Fibroblast of villous mesenchyme (primary cell): Measurements from ENCODE around the gene CARMIL1. TPM values are rescaled to one million over a fixed set of nuclear protein-coding genes. Genes with fewer than 3 reads are reported as not detected.

ENCODE experiments used
- DNase-seq: peaks from one replicate; pipeline ENCODE4 v3.0.0-alpha.2; 2010; ENCODE audit warnings: low read depth
- H3K4me3 ChIP-seq: 2 replicates; pipeline ENCODE4 v1.5.1; 2011; ENCODE audit warnings: low read depth, mild to moderate bottlenecking, low read length
- CTCF ChIP-seq: IDR thresholded peaks from 2 replicates; pipeline ENCODE4 v1.5.1; 2012; ENCODE audit warnings: low read depth, mild to moderate bottlenecking, low read length; ENCODE audit not compliant: insufficient read depth
- total RNA-seq: library from RNA; depleted of rRNA; stranded (reverse); fragments of >200 nt; gene quantifications from 2 replicates; pipeline ENCODE4 v1.2.3, GENCODE V29; 2012

The CARMIL1 gene
- total RNA-seq, 1 donor = 11.2 TPM

DNA sequence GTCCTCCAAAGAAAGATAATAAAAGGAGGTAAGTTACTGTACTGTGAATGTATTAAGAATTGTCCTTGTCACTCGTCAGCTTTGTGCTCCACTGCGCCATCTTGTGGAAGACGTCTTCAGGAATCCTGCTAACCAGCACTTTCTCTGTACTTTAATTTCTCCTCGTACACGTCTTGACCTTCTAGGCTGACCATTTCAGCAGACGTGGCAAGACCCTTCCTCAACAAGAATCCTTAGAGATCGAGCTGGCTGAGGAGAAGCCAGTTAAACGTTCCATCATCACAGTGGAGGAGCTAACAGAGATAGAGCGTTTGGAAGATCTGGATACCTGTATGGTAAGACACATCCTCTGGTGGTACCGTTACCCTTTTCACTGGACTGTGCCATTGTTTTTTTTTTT lies 277.3 kb downstream of the CARMIL1 start:
- DNase-seq = peak; percentile 79
- TF ChIP-seq CTCF = peak; percentile 85
- H3K4me3 ChIP-seq = no peak overlapping the region

- no peak for TF ChIP-seq CTCF
- no peak for DNase-seq
- H3K4me3 ChIP-seq = no peak overlapping the region
These were observed 279.1 kb downstream of the CARMIL1 start for GRCh38 chr6:25558155-25558817.

DNA sequence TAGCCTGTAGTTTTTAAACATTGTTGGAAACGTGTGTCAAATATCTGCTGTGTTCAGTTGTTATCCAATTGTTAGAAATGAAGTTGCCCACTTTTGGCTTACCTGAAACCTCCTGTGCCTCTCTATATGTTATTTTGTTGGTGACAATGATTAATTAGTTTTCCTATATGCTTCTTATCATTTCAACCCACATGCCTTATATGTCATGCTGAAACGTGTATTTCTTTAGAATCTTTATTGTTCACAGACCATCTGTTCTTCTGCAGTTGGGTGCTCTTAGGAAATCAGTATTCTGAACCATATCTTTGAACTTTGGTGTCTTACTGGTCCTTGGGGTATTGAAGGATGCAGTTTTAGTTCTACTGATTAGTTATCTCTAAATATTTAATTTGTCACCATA lies 281.7 kb downstream of the CARMIL1 start:
- H3K4me3 ChIP-seq = no peak overlapping the region
- DNase-seq = no peak
- no peak for TF ChIP-seq CTCF

DNA sequence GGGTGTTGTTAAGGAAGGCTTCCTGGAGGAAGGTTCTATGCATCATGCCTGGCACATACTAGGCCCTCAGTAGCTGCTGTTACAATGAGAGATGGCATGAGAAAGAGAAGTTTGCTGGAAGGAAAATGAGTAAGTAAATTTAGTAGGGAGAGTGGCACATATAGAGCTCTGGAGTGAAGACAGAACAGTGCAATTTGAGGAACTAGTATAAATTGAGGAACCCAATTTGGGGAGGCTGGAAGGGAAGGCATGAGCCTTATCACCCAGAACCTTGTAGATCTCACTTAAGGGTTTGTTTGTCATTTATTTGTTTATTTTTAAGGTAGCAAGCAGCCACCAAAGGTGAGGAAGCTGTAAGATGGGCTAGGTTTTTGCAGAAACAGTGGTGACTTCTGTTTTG lies 285.8 kb downstream of the CARMIL1 start:
- no peak for TF ChIP-seq CTCF
- no peak overlapping the region for H3K4me3 ChIP-seq
- DNase-seq = no peak

- TF ChIP-seq CTCF = no peak
- no peak for DNase-seq
- no peak overlapping the region for H3K4me3 ChIP-seq
These were observed 291.4 kb downstream of the CARMIL1 start for GRCh38 chr6:25570578-25570977.

DNA sequence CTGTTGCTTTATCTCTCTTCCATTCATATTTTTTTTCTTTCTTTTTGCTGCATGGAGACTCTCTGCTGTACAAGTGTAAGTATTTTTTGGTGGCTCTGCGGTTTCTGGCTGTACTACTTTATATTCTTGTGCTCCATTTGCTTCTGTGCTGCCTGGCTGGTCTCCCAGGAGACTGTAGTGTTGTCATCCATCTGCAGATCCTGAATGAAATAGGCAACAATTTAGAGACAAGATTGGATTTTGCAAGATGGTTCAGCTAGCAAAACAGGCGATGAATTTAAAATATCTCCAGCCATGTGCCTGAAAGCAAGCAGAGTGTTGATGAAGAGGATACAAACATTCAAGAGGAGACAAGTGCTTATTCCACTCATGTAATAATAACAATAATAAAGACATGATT lies 297.7 kb downstream of the CARMIL1 start:
- no peak for TF ChIP-seq CTCF
- DNase-seq = no peak
- H3K4me3 ChIP-seq = no peak overlapping the region

DNA sequence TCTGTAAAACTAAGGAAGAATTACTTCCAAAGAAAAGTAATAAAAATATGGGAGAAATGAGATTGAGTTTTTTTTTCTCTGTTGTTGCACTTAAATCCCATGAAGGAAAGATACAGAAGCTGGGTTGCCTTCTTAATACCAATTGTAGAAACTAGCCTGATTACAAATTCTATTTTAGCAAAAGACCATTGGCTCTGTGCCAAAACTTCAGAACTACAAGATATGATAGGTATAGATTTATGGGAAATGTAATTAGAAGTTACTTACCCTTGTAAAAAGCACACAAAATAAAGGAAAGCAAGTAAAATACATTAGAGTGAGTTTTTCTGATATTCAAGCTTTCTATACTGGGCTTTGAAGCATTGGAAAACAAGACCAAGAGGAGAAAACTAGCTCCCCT lies 299.4 kb downstream of the CARMIL1 start:
- no peak for DNase-seq
- no peak overlapping the region for H3K4me3 ChIP-seq
- no peak for TF ChIP-seq CTCF
